Stimulated activated CD4-positive, alpha-beta T cell treated with anti-CD3 and anti-CD28 coated beads, Interleukin-4, amount 100 ng/mL, for 24 hours (primary cell): ENCODE data around the gene MAP1LC3A.

Experiments used
- DNase-seq: peaks from one replicate; pipeline ENCODE4 v3.0.0-alpha.2; 2020

MAP1LC3A gene

DNA sequence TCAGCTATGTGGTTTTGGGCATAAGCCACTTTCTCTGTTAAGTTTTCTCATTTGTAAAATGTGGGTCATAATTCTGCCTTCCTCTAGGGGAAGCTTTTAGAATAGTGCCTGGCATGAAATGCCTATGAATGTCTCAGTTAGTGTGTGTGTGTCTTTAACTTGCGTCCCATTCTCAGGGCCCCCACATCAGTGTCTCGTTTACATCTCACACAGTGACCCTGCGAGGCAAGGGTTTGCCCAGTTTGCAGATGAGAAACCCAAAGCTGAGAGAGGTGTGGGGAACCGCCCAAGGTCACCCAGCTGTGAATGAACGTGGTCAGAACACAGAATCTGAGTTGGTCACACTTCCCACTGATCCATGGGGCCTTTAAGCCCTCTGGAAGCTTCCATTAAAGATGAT, 28.2 kb upstream of the MAP1LC3A start:
- DNase-seq: no peak

GRCh38 chr20:34531608-34532265, 26.8 kb upstream of the MAP1LC3A start:
- no peak for DNase-seq

DNA sequence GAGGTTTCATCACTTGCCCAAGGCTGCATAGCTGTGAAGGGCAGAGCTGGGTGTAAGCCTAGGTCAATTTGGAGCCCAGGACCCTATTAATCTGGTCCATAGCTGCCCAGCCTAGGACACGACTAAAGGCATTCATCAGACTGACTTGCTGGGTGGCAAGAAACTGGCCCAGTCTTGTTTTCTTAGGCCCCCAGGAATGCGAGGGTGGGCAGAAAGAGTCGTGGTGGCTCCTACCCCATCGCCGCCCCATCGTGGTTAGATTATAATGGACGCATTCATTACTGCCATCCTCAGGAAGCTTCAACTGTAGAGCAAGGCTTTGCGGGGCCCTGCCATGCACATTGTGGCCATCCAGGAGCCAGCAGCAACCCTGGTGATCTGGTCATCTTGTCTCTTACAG, 26.2 kb upstream of the MAP1LC3A start:
- DNase-seq: no peak

DNA sequence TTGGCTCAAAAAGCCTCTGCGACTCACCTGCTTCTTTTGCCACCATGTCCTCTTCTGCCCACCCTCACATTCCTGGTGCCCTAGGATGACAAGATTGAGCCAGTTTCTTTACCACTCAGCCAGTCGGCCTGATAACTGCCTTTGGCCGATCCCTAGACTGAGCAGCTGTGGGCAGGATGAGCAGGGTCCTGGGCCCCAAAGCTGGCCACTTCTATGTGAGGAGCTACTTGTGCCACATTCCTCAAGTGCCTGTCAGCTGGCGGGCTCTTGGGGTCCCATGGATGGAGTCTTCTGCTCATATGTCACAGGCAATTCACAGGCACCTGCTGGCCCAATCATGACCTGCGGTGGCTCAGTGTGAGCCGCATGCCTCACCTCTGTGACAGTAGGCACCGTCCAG, 25.8 kb upstream of the MAP1LC3A start:
- no peak for DNase-seq

GRCh38 chr20:34534391-34535165, 23.9 kb upstream of the MAP1LC3A start:
- no peak for DNase-seq

DNA sequence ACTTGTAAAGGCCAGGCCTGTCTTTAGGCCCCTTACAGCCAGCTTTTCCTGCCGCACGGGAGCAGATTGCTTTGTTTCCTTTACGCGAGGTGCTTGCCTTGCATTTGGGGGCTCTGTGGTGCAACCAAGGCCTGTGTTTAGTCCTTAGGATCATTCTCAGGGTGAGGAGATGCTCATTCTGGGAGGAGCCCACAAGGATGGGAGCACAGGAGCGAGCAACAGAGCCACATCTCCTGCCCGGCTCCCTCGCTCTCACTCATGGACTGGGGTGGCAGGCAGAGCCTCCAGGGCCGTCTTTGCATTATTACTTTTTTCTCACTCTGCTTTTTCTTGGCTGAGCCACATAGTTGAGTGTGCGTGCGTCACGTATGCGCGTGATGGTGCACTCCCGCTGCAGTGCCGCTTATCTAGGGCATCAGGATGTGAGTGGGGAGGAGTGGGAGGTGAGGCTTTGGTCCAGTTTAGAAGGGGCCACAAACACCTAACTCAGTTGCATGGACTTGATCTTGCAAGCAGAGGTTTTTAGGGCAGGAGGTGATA, 23.1 kb upstream of the MAP1LC3A start:
- DNase-seq: no peak

- DNase-seq: no peak
These were observed 22.7 kb upstream of the MAP1LC3A start for GRCh38 chr20:34535857-34536256.

DNA sequence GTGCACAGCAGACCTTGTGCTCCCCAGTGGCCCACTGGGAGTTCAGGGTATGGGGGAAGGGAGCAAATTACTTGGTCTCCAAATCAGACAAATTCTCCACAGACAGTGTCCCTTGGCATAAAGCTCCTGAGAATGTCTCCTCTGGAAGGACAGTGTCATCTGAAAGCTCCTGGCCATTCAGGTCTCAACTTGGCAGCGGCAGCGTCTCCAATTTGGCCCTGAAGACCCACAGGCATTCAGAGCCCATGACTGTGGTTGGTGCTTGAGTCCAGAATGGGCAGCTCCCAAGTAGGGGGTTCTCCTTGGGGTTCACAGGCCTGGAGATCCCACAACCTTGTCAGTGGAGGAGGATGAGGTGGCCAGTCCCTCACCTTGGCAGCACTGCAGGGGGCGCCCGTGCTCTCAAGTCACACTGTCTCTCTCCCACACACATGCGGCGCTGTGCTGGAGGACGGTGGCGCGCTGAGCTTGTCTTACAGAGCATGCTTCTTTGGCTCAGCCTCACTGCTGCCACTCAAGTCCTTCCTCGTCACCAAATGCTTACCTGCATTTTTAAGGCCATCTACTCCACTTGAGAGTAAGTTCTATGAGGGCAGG, 21.6 kb upstream of the MAP1LC3A start:
- peak; percentile 52 for DNase-seq

GRCh38 chr20:34537651-34538050, 20.9 kb upstream of the MAP1LC3A start:
- DNase-seq: no peak

GRCh38 chr20:34538671-34539123, 19.8 kb upstream of the MAP1LC3A start:
- peak; percentile 63 for DNase-seq

GRCh38 chr20:34539756-34540155, 18.8 kb upstream of the MAP1LC3A start:
- no peak for DNase-seq

- DNase-seq: no peak
These were observed 17.8 kb upstream of the MAP1LC3A start for GRCh38 chr20:34540596-34541263.

DNA sequence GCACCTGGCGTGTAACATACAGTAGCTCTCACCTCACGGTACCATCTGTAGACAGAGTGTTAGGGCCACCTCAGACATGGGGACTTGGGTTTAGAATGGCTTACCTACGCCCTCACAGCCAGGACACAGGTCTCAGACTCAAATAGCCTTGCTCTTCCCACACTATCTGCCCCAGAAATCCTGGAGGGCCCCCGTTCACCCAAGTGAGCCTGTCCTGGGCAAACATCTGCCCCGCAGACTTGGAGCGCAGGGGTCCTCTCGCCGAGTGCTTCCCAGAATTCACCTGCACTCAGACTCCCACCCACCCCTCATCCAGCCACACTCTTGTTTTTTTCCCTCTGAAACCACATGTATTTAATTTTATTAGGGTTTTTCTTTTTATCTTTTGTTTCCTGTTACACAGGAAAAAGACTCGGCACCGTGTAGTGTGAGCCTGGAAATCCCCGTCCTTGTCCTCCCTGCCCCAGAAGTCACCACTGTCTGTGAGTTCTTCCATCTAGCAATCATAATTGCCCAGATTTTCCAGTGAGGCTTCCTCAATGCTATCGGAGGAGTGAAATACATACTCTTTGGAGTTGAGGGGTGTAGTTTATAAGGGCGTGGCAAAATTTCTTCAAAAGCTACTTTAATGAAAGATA, 17.1 kb upstream of the MAP1LC3A start:
- peak; percentile 34 for DNase-seq

GRCh38 chr20:34541917-34542316, 16.6 kb upstream of the MAP1LC3A start:
- no peak for DNase-seq

- DNase-seq: no peak
These were observed 16.1 kb upstream of the MAP1LC3A start for GRCh38 chr20:34542439-34542838.

DNA sequence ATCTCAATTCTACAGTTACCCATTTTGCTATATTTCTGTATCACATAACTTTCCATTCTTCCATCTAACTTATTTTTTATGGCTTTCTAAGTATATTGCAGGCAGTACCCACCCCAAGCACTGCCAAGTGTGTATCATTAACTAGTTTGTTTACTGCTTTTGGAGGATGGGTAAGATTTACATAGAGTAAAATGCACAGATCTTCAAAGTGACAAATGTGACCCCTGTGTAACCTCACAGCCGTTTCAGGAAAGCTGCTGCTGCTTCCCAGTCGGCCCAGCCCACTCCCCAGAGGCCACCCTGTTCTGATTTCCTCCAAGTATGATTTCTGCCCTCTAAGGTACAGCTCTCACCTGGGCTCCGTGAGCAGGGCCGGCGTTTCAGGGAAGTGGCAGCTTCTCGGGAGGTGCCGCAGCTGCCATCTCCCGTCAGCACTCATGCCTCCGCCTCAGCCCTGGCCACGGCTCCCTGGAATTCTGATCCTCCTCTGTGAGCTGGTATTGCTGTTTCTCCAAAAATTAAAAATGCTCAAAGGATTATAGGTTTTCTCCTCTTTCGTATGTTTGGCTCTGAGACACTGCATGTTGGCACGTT, 15.0 kb upstream of the MAP1LC3A start:
- no peak for DNase-seq

DNA sequence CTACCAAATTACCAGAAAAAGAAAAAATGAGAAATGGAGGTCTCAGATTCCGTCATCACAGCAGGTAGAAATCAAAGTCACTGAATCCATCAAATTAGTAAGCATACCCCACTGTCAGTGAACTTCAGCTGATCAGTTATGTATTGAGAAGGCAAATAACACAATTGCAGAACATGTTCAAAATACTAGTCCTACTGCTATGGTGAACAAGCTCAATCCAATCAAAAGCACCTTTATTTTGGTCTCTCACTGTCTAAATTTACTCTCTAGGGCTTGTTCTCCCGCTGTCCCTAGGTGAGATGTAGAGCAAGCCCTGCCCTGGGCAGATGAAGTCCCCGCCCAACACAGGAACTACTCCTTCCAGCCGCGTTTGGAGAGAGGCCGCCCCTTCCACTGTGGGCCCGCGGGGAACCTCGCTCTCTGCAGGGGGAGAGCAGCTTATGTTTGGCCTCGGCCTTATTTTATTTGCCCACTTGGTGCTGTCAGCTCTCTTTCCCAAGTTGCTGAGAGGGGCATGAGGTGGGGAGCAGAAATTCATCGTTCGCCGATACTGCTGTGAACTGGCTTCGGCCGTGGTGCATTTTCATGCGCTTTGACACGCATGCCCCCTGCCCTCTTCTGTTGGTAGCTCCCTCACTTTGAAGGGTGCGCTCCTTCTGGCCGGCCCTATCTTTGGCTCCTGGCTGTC, 14.3 kb upstream of the MAP1LC3A start:
- DNase-seq: peak; percentile 20

DNA sequence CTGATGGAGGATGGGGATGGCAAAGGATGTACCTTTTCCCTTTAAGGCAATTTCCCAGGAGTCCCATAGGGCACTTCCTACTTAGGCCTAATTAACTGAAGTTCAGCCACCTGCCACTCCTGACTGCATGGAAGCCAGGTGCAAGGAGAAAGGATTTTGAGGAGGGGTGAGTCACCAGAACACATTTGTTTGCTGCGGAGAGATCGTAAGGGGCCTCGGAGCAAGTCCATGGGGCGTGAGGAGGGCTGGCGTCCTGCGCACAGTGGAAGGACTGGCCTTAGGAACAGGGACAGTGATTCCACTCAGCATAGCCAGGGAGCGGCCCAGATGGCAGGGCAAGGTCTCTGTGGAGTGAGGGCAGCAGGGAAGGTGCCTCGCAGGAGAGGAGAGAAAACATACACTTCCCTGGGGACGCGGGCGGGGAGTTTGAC, 11.8 kb upstream of the MAP1LC3A start:
- DNase-seq: no peak

DNA sequence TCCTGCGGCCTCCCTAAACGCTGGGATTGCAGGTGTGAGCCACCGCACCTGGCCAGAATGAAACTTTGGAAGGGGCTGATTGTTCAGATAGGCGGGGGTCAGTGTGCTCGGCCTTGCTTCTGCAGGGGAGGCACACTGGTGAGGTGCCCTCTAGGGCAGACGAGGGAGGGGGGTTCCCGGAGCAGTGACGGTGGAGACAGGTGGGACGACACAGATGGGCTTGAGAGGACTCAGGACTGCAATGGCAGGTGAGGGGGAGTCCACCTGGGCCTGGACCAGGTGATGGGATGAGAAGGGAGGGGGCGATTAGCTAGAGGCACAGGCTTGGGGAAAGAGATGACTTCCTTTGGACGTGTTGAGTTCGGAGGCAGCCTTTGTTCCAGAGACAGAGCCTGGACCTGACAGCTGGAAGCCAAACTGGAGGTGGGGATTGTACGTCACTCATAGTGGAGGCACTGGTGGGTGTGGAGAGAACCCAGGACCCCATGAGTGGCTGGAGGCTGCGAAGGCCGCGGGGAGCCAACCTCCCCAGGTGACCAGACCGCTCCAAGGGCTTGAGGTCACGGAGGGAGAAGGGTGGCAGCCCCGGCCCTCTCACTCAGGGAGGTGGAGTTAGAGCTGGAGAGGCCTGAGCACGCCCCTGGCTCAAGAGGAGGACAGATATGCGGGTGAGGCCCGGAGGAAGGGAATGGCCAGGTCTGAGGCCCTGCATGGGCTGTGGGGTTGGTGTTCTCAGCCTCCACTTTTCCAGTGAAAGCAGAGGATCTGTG, 10.5 kb upstream of the MAP1LC3A start:
- DNase-seq: no peak

DNA sequence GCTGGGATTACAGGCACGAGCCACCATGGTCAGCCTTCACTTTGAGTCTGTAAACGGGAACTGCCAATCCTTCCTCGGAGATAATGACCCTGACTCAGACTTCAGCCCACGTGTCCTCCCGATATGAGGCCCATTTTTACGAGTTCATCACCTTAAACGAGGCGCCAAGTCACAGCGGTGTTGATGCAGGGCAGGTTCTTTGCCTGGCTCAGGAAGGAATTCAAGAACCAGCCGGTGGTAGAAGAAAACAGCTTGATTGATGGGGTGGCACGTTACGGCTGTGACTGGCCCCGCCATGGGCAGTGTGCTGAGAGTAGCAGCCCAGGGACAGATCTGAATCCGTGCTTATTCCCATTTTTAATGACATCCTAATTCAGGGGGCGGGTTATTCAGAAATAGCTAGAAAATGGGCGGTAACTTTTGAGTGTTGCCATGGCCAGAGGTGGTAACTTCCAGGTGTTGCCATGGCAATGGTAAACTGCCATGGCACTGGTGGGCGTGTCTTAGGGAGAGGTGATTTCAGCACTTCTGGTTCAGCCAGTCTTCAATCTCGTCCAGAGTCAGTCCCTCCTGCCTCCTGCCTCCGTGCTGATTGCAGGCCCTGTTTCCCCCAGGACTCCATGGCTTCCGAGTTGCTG, 9.1 kb upstream of the MAP1LC3A start:
- no peak for DNase-seq
